H1 (cell line): Measurements from ENCODE around the gene MILR1. TPM values are rescaled to one million over a fixed set of nuclear protein-coding genes. Genes with fewer than 3 reads are reported as not detected.

Source experiments
- BCL11A ChIP-seq, 2 experiments: IDR thresholded peaks; one replicate each; pipeline ENCODE4 v1.6.1; 2011; ENCODE audit warnings: low read depth in 2 of 2, low read length in 2 of 2, mild to moderate bottlenecking in 2 of 2
- EGR1 ChIP-seq: IDR thresholded peaks from 2 replicates; pipeline ENCODE4 v1.6.1; 2011; ENCODE audit warnings: low read depth, low read length, borderline replicate concordance
- EP300 ChIP-seq, 2 experiments: IDR thresholded peaks; 1 replicate in 1 of 2; 2 replicates in 1 of 2; pipeline ENCODE4 v1.6.1; 2011 to 2012; ENCODE audit warnings: low read depth in 2 of 2, low read length in 2 of 2, mild to moderate bottlenecking in 2 of 2, borderline replicate concordance in 1 of 2, inconsistent platforms in 1 of 2, moderate library complexity in 1 of 2
- HDAC6 ChIP-seq: IDR thresholded peaks from one replicate; pipeline ENCODE4 v1.7.1; 2012; ENCODE audit warnings: low read depth, mild to moderate bottlenecking, inconsistent platforms, low read length, moderate library complexity
- POLR2A ChIP-seq, 2 experiments: IDR thresholded peaks; 1 replicate in 1 of 2; 2 replicates in 1 of 2; pipeline ENCODE4 v1.6.1; 2011; ENCODE audit warnings: low read depth in 2 of 2, low read length in 2 of 2, mild to moderate bottlenecking in 2 of 2; ENCODE audit errors: control extremely low read depth in 1 of 2
- SP1 ChIP-seq: IDR thresholded peaks from 2 replicates; pipeline ENCODE4 v1.6.1; 2011; ENCODE audit warnings: low read depth, low read length
- polyA plus RNA-seq, 7 experiments: library from polyadenylated mRNA; depleted of rRNA in 3 of 7; stranded (reverse) in 5 of 7; unstranded in 2 of 7; fragments of >200 nt in 5 of 7; fragments of 200-250 nt in 2 of 7; gene quantifications; 1 replicate in 5 of 7; 2 replicates in 1 of 7; 4 replicates in 1 of 7; pipeline versions ENCODE4 v1.2.1 to v1.2.3, GENCODE V29; 2011 to 2013; ENCODE audit warnings: missing spikeins in 2 of 7, mixed read lengths in 2 of 7
- total RNA-seq: library from RNA; stranded (reverse); fragmentation: NEBNext Ultra II Directional; extraction: Animal tissue kit (Norgen Biotek cat#: 25700); gene quantifications from 2 replicates; pipeline ENCODE4 v1.2.1, GENCODE V29; 2021
- TF ChIP-seq, protein P1 (sequence below): fragments of 300-600 bp; sonication (generic); IDR thresholded peaks from 2 replicates; pipeline ENCODE4 v1.7.1; 2012; ENCODE audit warnings: low read length, moderate library complexity, mild to moderate bottlenecking, inconsistent platforms; ENCODE audit not compliant: insufficient replicate concordance

The MILR1 gene
- total and polyA plus RNA-seq, 2 of the 8 experiments (the other 6 are each of a cell fraction or from before 2014, with no cell fraction given): not detected

DNA sequence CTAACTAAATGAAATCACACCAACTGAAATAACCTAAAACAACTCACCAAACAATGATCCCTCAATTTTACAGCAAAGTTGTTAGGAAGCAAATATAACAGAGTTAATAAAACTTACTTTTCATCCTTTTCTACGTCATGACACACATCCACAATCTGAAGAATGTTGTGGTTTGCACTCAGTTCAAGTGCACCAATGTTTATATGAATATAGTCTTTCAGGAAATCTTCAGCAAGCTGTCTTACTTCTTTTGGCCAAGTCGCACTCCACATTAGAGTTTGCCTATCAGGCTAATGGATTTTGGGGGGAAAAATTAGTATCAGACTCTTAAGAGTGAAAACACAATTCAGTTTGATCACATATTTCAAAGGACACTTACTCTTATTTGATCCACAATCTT is 53.9 kb downstream of the MILR1 start (continued):
- TF ChIP-seq, protein P1, sequence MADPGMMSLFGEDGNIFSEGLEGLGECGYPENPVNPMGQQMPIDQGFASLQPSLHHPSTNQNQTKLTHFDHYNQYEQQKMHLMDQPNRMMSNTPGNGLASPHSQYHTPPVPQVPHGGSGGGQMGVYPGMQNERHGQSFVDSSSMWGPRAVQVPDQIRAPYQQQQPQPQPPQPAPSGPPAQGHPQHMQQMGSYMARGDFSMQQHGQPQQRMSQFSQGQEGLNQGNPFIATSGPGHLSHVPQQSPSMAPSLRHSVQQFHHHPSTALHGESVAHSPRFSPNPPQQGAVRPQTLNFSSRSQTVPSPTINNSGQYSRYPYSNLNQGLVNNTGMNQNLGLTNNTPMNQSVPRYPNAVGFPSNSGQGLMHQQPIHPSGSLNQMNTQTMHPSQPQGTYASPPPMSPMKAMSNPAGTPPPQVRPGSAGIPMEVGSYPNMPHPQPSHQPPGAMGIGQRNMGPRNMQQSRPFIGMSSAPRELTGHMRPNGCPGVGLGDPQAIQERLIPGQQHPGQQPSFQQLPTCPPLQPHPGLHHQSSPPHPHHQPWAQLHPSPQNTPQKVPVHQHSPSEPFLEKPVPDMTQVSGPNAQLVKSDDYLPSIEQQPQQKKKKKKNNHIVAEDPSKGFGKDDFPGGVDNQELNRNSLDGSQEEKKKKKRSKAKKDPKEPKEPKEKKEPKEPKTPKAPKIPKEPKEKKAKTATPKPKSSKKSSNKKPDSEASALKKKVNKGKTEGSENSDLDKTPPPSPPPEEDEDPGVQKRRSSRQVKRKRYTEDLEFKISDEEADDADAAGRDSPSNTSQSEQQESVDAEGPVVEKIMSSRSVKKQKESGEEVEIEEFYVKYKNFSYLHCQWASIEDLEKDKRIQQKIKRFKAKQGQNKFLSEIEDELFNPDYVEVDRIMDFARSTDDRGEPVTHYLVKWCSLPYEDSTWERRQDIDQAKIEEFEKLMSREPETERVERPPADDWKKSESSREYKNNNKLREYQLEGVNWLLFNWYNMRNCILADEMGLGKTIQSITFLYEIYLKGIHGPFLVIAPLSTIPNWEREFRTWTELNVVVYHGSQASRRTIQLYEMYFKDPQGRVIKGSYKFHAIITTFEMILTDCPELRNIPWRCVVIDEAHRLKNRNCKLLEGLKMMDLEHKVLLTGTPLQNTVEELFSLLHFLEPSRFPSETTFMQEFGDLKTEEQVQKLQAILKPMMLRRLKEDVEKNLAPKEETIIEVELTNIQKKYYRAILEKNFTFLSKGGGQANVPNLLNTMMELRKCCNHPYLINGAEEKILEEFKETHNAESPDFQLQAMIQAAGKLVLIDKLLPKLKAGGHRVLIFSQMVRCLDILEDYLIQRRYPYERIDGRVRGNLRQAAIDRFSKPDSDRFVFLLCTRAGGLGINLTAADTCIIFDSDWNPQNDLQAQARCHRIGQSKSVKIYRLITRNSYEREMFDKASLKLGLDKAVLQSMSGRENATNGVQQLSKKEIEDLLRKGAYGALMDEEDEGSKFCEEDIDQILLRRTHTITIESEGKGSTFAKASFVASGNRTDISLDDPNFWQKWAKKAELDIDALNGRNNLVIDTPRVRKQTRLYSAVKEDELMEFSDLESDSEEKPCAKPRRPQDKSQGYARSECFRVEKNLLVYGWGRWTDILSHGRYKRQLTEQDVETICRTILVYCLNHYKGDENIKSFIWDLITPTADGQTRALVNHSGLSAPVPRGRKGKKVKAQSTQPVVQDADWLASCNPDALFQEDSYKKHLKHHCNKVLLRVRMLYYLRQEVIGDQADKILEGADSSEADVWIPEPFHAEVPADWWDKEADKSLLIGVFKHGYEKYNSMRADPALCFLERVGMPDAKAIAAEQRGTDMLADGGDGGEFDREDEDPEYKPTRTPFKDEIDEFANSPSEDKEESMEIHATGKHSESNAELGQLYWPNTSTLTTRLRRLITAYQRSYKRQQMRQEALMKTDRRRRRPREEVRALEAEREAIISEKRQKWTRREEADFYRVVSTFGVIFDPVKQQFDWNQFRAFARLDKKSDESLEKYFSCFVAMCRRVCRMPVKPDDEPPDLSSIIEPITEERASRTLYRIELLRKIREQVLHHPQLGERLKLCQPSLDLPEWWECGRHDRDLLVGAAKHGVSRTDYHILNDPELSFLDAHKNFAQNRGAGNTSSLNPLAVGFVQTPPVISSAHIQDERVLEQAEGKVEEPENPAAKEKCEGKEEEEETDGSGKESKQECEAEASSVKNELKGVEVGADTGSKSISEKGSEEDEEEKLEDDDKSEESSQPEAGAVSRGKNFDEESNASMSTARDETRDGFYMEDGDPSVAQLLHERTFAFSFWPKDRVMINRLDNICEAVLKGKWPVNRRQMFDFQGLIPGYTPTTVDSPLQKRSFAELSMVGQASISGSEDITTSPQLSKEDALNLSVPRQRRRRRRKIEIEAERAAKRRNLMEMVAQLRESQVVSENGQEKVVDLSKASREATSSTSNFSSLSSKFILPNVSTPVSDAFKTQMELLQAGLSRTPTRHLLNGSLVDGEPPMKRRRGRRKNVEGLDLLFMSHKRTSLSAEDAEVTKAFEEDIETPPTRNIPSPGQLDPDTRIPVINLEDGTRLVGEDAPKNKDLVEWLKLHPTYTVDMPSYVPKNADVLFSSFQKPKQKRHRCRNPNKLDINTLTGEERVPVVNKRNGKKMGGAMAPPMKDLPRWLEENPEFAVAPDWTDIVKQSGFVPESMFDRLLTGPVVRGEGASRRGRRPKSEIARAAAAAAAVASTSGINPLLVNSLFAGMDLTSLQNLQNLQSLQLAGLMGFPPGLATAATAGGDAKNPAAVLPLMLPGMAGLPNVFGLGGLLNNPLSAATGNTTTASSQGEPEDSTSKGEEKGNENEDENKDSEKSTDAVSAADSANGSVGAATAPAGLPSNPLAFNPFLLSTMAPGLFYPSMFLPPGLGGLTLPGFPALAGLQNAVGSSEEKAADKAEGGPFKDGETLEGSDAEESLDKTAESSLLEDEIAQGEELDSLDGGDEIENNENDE: no peak
- TF ChIP-seq BCL11A (IDR thresholded peaks at IDR 0.05; ENCODE audit: low read depth in 2 of 2, low read length in 2 of 2) (no peak), EGR1 (no peak), HDAC6 (no peak), POLR2A (IDR thresholded peaks at IDR 0.05; ENCODE audit: control extremely low read depth in 1 of 2, low read depth in 2 of 2, low read length in 2 of 2) (peak in 1 of 2 experiments; percentile 67; a peak in 2 of 3 replicates), EP300 (IDR thresholded peaks at IDR 0.05; ENCODE audit: borderline replicate concordance in 1 of 2, low read depth in 2 of 2, low read length in 2 of 2) (no peak), SP1 (no peak)
